Activated CD4-positive, alpha-beta memory T cell treated with anti-CD3 and anti-CD28 coated beads, Interleukin-2, amount 10 ng/mL, durations not matched to agents 7 days and 5 days (primary cell): Measurements from ENCODE around the gene ATRNL1. TPM values are rescaled to one million over a fixed set of nuclear protein-coding genes. Genes with fewer than 3 reads are reported as not detected.

Experiments
- CTCF ChIA-PET: fragments of 350-600 bp; sonication (Branson Sonifier 250); formaldehyde crosslinking; loops from one replicate; lab custom pipeline; 2021; ENCODE audit warnings: antibody characterized with exemption, inconsistent platforms; lab: Charles Lee
- POLR2A ChIA-PET: fragments of 350-600 bp; sonication (Branson Sonifier 250); formaldehyde crosslinking; loops from one replicate; lab custom pipeline; 2021; ENCODE audit warnings: antibody characterized with exemption; lab: Charles Lee
- DNase-seq: peaks from one replicate; pipeline ENCODE4 v3.0.0-alpha.2; 2020
- H3K27ac Mint-ChIP-seq: one replicate; pipeline ENCODE4 v1.8.0; 2021; ENCODE audit warnings: mild to moderate bottlenecking, mixed read lengths
- H3K27me3 Mint-ChIP-seq: one replicate; pipeline ENCODE4 v1.8.0; 2021; ENCODE audit warnings: mixed read lengths
- H3K36me3 Mint-ChIP-seq: one replicate; pipeline ENCODE4 v1.8.0; 2021; ENCODE audit warnings: low read depth, mixed read lengths
- H3K4me1 Mint-ChIP-seq: one replicate; pipeline ENCODE4 v1.8.0; 2021; ENCODE audit warnings: mixed read lengths
- H3K4me3 Mint-ChIP-seq: one replicate; pipeline ENCODE4 v1.8.0; 2021; ENCODE audit warnings: mild to moderate bottlenecking, mixed read lengths
- H3K9me3 Mint-ChIP-seq: one replicate; pipeline ENCODE4 v1.8.0; 2021; ENCODE audit warnings: mixed read lengths
- total RNA-seq, 2 experiments: library from RNA; stranded (reverse); gene quantifications; one replicate each; pipeline ENCODE4 v1.2.3, GENCODE V29; 2021

ATRNL1 gene
- total RNA-seq, 2 experiments from 2014 or later = 0.28 to 0.55 TPM

- ChIA-PET POLR2A (no interaction called here), CTCF (interaction anchor here (0.6 kb wide), 1 partner anchor 800 kb away, joined by 3 read pairs; no protein-coding TSS in a partner anchor)
- H3K27me3 Mint-ChIP-seq = no peaks in the 10 kb centered on the region
- H3K27ac Mint-ChIP-seq = no peak overlapping the region
- no peaks in the 10 kb centered on the region for H3K4me1 Mint-ChIP-seq
- no peaks in the 10 kb centered on the region for H3K36me3 Mint-ChIP-seq
- H3K9me3 Mint-ChIP-seq = peaks cover 11% of the 10 kb centered on the region
- no peak overlapping the region for H3K4me3 Mint-ChIP-seq
- DNase-seq = no peak
These were observed 887.9 kb downstream of the ATRNL1 start for GRCh38 chr10:115981081-115981480.

- Mint-ChIP-seq H3K9me3 (peaks cover 15% of the 10 kb centered on the region), H3K36me3 (no peaks in the 10 kb centered on the region), H3K4me1 (no peaks in the 10 kb centered on the region), H3K4me3 (no peak overlapping the region), H3K27me3 (no peaks in the 10 kb centered on the region), H3K27ac (no peak overlapping the region)
- CTCF ChIA-PET = no interaction called here
- POLR2A ChIA-PET = no interaction called here
- DNase-seq = no peak
These were observed 888.9 kb downstream of the ATRNL1 start for GRCh38 chr10:115982076-115982475.

- Mint-ChIP-seq H3K27ac (no peak overlapping the region), H3K4me1 (no peaks in the 10 kb centered on the region), H3K36me3 (no peaks in the 10 kb centered on the region), H3K9me3 (peaks cover 16% of the 10 kb centered on the region), H3K4me3 (no peak overlapping the region), H3K27me3 (no peaks in the 10 kb centered on the region)
- POLR2A ChIA-PET = no interaction called here
- CTCF ChIA-PET = no interaction called here
- DNase-seq = no peak
These were observed 889.4 kb downstream of the ATRNL1 start for GRCh38 chr10:115982526-115982925.

DNA sequence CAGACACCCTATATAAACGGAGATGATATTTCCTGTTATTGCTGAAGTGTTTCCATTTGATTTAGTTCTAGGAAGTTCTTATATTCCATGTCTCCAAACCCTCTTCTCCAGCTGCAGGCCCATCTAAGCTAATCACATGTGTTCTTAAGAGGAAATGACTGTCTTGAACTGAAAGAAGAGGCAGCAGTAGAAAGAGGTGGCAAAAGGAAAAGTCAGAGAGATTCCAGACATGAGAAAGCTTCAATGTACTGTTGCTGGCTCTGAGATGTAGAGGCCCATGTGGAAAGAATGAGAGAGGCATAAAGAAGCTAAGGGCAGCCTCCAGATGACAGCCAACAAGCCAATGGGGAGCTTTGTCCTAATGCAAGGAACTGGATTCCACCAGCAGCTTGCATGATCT lies 892.6 kb downstream of the ATRNL1 start:
- Mint-ChIP-seq H3K4me3 (no peak overlapping the region), H3K27ac (no peak overlapping the region), H3K9me3 (peaks cover 16% of the 10 kb centered on the region), H3K27me3 (no peaks in the 10 kb centered on the region), H3K36me3 (no peaks in the 10 kb centered on the region), H3K4me1 (no peaks in the 10 kb centered on the region)
- POLR2A ChIA-PET = no interaction called here
- DNase-seq = no peak
- CTCF ChIA-PET = no interaction called here

- no peak overlapping the region for H3K27ac Mint-ChIP-seq
- H3K36me3 Mint-ChIP-seq = no peaks in the 10 kb centered on the region
- peaks cover 9% of the 10 kb centered on the region for H3K9me3 Mint-ChIP-seq
- no peaks in the 10 kb centered on the region for H3K4me1 Mint-ChIP-seq
- no peak for DNase-seq
- ChIA-PET POLR2A (no interaction called here), CTCF (no interaction called here)
- H3K27me3 Mint-ChIP-seq = no peaks in the 10 kb centered on the region
- no peak overlapping the region for H3K4me3 Mint-ChIP-seq
These were observed 895.2 kb downstream of the ATRNL1 start for GRCh38 chr10:115988380-115988779.

DNA sequence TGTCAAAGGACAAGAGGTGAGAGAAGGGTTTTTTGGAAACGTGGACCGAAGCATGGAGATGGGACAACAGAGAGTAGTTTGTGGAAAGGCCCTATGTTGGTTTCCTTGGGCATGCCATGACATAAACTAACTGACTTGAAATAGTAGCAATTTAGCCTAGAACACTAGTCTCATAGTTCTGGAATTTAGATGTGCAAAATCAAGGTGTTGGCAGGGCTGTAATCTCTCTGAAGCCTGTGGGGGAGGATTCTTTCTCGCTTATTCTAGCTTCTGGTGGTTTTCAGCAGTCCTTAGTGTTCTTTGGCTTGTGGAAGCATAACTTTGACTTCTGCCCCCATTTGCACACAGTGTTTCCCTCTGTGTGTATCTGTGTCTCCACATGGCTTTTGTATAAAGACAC lies 896.5 kb downstream of the ATRNL1 start:
- DNase-seq = no peak
- H3K4me1 Mint-ChIP-seq = no peaks in the 10 kb centered on the region
- POLR2A ChIA-PET = no interaction called here

DNA sequence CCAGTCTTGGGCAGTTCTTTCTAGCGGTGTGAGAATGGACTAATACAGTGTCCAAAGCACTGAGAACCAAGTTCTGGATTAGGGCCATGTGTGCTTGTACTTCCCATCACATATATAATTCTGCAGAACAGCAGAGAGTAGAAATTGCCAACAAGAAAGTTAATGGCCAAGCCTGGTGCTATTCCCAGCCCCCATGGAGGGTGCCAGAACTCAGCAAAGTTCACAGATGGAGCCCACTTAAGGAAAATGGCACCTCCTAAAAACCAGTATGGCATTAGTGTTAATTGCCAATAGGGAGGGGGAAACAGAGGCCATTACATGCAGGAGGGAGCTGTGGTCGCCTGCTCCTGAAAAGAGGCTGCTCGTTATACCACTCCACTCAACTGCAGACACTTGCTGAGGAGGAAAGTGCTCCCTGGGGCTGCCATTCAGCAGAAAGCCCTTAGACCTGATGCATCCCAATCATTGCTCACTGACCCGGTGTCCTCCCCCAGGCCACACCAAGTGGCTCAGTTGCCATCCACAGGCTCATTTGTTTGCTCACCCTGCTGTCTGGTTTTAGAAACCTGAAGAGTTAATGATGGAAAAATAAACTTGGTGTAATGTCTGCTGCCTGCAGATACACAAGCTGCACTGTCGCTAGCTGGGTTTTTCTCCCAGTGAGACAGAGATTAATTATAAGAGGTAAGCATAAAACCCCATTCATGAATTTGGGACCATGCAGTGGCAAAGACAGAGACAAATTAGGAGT lies 899.2 kb downstream of the ATRNL1 start:
- no peak for DNase-seq
- H3K36me3 Mint-ChIP-seq = no peaks in the 10 kb centered on the region
- ChIA-PET CTCF (no interaction called here), POLR2A (no interaction called here)
- peaks cover 4% of the 10 kb centered on the region for H3K9me3 Mint-ChIP-seq
- H3K4me1 Mint-ChIP-seq = no peaks in the 10 kb centered on the region
- no peak overlapping the region for H3K27ac Mint-ChIP-seq
- H3K27me3 Mint-ChIP-seq = no peaks in the 10 kb centered on the region
- no peak overlapping the region for H3K4me3 Mint-ChIP-seq

More for the DNA sequence above, 896.5 kb downstream of the ATRNL1 start:
- Mint-ChIP-seq H3K27me3 (no peaks in the 10 kb centered on the region), H3K27ac (no peak overlapping the region), H3K36me3 (no peaks in the 10 kb centered on the region), H3K9me3 (peaks cover 9% of the 10 kb centered on the region), H3K4me3 (no peak overlapping the region)
- CTCF ChIA-PET = no interaction called here

DNA sequence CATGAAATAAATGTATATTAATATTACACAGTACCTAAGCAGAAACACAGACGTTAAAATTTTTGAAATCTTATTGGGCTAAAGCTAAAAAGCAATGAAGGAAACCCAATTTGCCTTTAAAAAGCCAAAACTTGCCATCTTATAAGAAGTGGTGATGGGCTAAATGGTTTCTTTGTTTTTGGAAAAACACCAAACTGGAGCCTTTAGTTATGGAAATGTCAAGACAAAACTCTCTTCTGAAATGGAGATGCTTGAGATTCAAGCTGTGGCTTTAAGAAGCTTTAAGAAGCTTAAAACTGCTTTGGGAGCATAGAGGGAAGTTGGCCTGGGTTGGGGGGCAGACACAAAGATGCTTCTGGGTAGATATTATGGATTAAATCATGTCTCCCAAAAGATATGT lies 902.9 kb downstream of the ATRNL1 start:
- CTCF ChIA-PET = no interaction called here
- Mint-ChIP-seq H3K4me3 (no peak overlapping the region), H3K4me1 (no peaks in the 10 kb centered on the region), H3K27ac (no peak overlapping the region), H3K27me3 (no peaks in the 10 kb centered on the region), H3K9me3 (no peaks in the 10 kb centered on the region), H3K36me3 (no peaks in the 10 kb centered on the region)
- POLR2A ChIA-PET = no interaction called here
- no peak for DNase-seq

- no peak overlapping the region for H3K4me3 Mint-ChIP-seq
- ChIA-PET CTCF (no interaction called here), POLR2A (no interaction called here)
- no peak for DNase-seq
- no peaks in the 10 kb centered on the region for H3K36me3 Mint-ChIP-seq
- H3K27ac Mint-ChIP-seq = no peak overlapping the region
- H3K4me1 Mint-ChIP-seq = no peaks in the 10 kb centered on the region
- H3K27me3 Mint-ChIP-seq = no peaks in the 10 kb centered on the region
- H3K9me3 Mint-ChIP-seq = peaks cover 4% of the 10 kb centered on the region
These were observed 905.1 kb downstream of the ATRNL1 start for GRCh38 chr10:115998301-115998700.

Other genes starting within 250 kb of the ATRNL1 start
- gene TRUB1, start 155.2 kb upstream of the ATRNL1 start, total RNA-seq = 10 to 100 TPM; 14.9 to 16.7 TPM